Measurements from ENCODE around the gene SCNN1B. TPM values are rescaled to one million over a fixed set of nuclear protein-coding genes. Genes with fewer than 3 reads are reported as not detected.
"Not testable (repeated sequence)": the region's sequence is repeated elsewhere in the genome, so short reads cannot be mapped to it uniquely, and the experiment has no call there.

The SCNN1B gene
- total RNA-seq, 1 donor from 2014 or later, result not detected

DNA sequence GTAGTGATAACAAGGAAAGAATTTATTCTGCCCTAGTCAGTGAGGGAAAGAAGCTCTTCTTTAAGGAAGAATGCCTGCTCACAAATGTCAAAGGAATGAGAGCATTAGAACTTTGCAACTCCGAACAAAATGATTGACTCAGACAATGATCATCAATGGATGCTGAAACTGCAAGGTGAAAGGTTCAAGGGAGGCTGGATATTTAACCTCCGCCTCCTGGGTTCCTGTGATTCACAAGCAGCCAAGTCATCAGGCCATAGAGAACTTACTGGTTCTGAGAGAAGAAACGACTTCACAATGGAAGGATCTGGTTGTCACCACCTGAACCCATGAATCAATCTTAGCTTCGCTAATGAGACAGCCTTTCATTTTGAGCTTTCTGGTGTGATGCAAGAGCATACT is 16.0 kb upstream of the SCNN1B start:
- DNase-seq (ENCODE audit: low spot score in 2 of 2) (no peak), FAIRE-seq (no peak)

GRCh38 chr16:23288209-23288608 is 13.9 kb upstream of the SCNN1B start:
- DNase-seq (ENCODE audit: low spot score in 2 of 2) (no peak), FAIRE-seq (no peak)

- DNase-seq (ENCODE audit: low spot score in 2 of 2) (no peak), FAIRE-seq (no peak)
These were observed 13.2 kb upstream of the SCNN1B start for GRCh38 chr16:23288726-23289512.

DNA sequence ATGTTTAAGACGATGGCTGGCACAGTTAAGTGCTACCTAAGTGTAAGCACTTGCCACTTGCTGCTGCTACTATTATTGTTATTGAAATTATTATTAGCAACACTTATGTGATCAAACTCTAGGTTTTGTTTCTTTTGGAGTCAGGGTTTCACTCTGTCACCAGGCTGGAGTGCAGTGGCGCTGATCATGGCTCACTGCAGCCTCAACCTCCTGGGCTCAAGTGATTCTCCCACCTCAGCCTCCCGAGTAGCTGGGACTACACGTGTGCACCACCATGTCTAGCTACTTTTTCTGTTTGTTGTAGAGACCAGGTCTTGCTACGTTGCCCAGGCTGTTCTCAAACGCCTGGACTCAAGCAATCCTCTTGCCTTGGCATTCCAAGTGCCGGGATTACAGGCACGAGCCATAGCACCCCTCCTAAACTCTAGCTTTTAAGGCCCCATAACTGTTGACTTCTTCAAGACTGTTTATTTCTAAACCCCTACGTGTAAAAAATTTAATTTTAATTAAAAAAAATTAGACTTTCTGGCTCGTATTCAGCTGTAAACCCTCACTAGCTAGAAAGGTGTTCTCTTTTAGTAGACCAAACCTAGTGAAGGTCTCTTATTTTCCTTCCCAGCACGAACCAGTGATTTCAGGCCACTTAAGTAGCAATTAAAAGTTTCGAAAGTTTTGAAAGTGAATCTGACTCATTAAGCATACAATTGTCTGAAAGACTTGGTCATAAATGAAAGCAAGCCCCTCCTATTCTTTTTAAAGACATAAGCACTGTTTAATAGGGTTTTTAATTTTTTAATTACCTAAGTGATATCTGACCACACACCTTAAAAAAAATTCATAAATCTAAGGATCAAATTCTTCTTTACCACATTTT is 11.7 kb upstream of the SCNN1B start:
- DNase-seq (ENCODE audit: low spot score in 2 of 2) (no peak), FAIRE-seq (no peak)

DNA sequence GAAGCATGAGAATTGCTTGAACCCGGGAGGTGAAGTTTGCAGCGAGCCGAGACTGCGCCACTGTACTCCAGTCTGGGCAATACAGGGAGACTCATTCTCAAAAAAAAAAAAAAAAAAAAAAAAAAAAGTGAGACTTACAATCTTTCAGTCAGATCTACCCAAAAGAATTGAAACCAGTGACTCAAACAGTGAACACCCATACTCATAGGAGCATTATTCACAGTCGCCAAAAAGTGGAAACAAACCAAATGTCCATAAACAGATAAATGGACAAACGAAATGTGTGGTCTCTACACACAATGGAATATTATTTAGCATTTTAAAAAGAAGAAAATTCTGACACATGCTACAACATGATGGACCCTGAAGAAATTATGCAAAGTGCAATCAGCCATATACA is 9.1 kb upstream of the SCNN1B start:
- no peak for FAIRE-seq
- no peak for DNase-seq (ENCODE audit: low spot score in 2 of 2)

DNA sequence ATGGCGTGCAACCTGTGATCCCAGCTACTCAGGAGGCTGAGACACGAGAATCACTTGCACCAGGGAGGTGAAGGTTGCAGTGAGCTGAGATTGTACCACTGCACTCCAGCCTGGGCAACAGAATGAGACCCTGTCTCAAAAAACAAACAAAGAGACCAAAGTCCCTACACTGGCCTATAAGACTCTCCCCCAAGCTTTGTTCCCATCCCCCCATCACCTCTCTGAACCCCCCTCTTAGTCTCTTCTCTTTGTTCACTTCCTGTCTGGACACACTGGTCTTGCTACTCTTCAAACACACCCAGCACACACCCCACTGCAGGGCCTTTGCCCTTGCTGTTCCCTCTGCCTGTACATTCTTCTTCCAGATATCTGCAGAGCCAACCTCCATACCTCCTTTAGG is 7.8 kb upstream of the SCNN1B start:
- FAIRE-seq, result no peak
- DNase-seq (ENCODE audit: low spot score in 2 of 2), result no peak

DNA sequence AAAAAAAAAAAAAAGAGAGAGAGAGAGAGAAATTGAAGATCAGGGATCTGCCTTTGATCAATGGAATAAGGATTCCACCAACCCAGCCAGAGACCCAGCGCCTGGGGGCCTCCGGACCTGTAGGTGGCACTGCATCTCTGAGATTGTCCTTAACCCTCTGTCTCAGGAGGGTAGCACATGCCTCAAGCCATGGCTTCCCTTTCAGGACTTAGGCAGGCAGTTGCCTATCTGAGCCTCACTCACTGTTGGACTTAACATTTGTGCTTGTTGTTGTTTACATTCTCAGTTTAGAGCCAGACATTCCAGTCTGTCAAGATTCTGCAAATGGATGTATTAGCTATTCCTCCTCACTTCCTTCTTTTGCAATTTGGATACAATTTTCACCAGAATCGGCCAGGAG is 5.1 kb upstream of the SCNN1B start:
- no peak for FAIRE-seq

DNA sequence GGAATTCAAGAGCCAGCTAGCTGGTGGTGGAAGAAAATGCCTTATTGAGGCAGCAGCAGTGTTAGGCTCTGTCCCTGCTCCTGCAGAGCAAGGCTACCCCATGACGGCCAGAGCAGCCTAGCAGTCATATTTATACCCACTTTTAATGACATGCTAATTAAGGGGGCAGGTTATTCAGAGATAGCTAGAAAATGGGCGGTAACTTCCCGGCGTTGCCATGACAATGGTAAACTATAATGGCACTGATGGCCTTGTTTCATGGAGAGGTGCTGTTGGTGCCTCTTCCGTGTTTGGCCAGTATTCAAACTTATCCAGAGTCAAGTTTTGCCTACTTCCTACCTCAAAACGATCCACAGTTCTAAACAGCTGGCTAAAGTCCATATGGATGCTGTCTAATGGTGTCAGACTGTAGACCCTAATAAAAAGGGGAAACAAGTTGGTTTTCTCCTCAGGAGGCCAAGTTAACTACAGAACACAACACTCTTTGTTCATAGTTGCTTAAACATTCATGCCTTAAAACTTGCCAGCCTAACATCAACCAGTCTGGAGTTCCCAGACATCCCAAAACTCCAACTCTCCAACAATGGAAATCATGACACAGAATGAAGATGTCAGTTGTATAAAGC is 3.7 kb upstream of the SCNN1B start:
- FAIRE-seq, result no peak
- no peak for DNase-seq (ENCODE audit: low spot score in 2 of 2)

More for the DNA sequence above, 5.1 kb upstream of the SCNN1B start:
- no peak for DNase-seq (ENCODE audit: low spot score in 2 of 2)

DNA sequence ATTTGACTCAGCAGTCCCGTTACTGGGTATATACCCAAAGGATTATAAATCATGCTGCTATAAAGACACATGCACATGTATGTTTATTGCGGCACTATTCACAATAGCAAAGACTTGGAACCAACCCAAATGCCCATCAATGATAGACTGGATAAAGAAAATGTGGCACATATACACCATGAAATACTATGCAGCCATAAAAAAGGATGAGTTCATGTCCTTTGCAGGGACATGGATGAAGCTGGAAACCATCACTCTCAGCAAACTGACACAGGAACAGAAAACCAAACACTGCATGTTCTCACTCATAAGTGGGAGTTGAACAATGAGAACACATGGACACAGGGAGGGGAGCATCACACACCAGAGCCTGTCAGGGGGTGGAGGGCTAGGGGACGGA is 2.3 kb upstream of the SCNN1B start:
- not testable (repeated sequence) for FAIRE-seq; DNase-seq (ENCODE audit: low spot score in 2 of 2)

GRCh38 chr16:23301251-23302044 is 654 bp upstream of the SCNN1B start:
- DNase-seq (ENCODE audit: low spot score in 2 of 2) (no peak), FAIRE-seq (no peak)

GRCh38 chr16:23303685-23304084 is 1.6 kb downstream of the SCNN1B start:
- DNase-seq (ENCODE audit: low spot score in 2 of 2), result no peak
- FAIRE-seq, result no peak

- DNase-seq (ENCODE audit: low spot score in 2 of 2), result no peak
- FAIRE-seq, result no peak
These were observed 2.5 kb downstream of the SCNN1B start for GRCh38 chr16:23304620-23305019.

- no peak for DNase-seq (ENCODE audit: low spot score in 2 of 2)
- FAIRE-seq, result no peak
These were observed 4.3 kb downstream of the SCNN1B start for GRCh38 chr16:23306199-23307100.

DNA sequence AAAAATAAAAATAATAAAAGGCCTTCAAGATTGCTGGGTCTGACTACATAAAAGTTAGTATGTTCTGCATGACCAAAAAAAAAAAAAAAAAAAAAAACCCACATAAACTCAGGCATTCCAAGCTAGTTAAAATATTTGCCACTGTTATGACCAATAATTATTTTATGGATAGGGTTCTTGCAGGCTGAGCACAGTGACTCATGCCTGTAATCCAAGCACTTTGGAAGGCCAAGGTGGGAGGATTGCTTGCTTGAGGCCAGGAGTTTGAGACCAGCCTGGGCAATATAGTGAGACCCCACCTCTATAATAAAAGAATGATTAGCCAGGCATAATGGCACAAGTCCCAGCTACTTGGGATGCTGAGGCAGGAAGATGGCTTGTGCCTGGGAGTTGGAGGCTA is 8.1 kb downstream of the SCNN1B start:
- DNase-seq (ENCODE audit: low spot score in 2 of 2), result no peak
- no peak for FAIRE-seq

- DNase-seq (ENCODE audit: low spot score in 2 of 2), result no peak
- FAIRE-seq, result no peak
These were observed 8.6 kb downstream of the SCNN1B start for GRCh38 chr16:23310744-23311143.

GRCh38 chr16:23316232-23316631 is 14.1 kb downstream of the SCNN1B start:
- DNase-seq (ENCODE audit: low spot score in 2 of 2) (no peak), FAIRE-seq (no peak)

- no peak for DNase-seq (ENCODE audit: low spot score in 2 of 2)
- no peak for FAIRE-seq
These were observed 14.6 kb downstream of the SCNN1B start for GRCh38 chr16:23316634-23317265.

DNA sequence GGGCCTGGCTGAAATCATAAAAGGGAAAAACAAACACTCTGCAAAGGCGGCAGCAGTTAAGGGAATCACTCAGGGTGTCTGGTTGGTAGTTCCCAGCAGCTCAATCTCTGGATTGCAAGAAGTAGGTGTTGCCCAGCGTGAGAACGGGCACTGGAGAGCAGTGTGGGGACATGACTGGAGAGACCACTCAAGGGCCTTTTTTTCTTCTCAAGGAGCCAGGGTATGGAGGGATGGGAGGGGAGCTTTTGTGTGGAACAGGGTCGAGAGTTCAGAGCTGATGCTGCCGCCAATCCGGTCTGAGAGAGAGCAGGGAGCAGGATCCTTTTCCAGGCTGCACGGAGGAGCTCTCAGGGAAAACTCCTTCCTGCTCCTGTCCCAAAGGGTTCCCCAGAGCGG is 15.2 kb downstream of the SCNN1B start:
- DNase-seq (ENCODE audit: low spot score in 2 of 2), result no peak

DNA sequence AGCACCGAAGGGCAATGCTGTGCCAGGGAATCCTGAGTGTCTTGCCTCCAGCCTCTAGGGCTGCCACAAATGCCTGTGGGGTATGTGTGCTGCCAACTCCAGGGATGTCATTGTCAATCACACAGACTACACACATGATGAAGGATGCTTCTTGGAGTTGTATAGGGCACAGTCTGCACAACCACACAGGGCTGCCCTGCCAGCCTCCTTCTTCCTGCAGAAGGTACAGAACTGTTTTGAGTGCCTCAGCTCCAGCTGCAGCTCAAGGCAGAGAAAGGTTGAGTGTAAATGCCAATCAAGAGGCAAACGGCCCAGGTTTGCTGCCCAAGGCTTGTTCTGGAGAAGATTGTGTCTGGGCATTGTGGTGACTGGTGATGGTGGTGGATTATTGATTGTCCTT is 15.6 kb downstream of the SCNN1B start:
- DNase-seq (ENCODE audit: low spot score in 2 of 2) (no peak), FAIRE-seq (no peak)

More for the DNA sequence above, 15.2 kb downstream of the SCNN1B start:
- FAIRE-seq, result no peak

Measured in frontal cortex (tissue), 4 donors.